T47D (cell line): Measurements from ENCODE around the gene NECAB2.
A peak's percentile ranks its signal among the peaks of the same experiment; 100 is the strongest.
"Not testable (repeated sequence)": the region's sequence is repeated elsewhere in the genome, so short reads cannot be mapped to it uniquely, and the experiment has no call there.

Source experiments
- DNase-seq, 2 experiments: peaks; one replicate each; pipeline versions ENCODE4 v3.0.0 to v3.0.0-alpha.2; 2011 to 2012; ENCODE audit warnings: low read depth in 1 of 2, low spot score in 1 of 2
- JUND ChIP-seq: IDR thresholded peaks from 2 replicates; pipeline ENCODE4 v1.6.1; 2012; ENCODE audit warnings: low read depth
- in situ Hi-C: cut with HindIII; loops from 2 replicates; pipeline ENCODE4 v1.10.0; 2016; ENCODE audit warnings: low sequenced_read_pairs, low pct_unique_long_range_greater_than_20kb

NECAB2 gene

DNA sequence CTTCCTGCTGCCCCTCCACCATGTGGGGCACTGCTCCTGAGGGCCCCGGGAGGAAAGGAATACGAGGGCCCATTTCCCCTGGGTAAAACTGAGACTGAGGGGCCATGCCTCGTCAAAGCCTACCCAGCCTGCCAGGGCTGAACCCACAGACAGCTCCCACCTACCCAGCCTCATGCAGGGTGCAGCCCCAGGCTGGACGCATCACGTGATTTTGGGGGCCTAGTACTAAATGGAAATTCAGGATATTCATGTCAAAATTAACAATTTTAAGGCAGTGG, 18.4 kb upstream of the NECAB2 start:
- TF ChIP-seq JUND = no peak
- in situ Hi-C loops = no loop called here

DNA sequence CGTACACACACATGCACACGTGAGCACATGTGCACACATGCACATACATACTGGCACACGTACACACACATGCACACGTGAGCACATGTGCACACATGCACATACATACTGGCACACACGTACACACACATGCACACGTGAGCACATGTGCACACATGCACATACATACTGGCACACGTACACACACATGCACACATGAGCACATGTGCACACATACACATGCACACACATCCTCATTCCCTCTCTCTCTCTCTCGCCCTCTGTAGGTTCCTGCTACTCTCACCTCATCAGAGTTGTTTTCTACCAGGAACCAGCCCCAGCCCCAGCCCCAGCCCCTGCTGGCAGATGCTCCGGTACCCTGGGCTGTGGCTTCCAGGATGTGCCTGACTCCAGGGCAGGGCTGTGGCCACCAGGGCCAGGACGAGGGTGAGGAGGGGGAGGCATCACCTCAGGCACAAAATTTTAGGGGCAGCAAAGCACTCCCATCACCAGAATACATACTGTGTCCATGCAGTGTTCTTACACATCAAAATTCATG, 17.1 kb upstream of the NECAB2 start:
- DNase-seq, in situ Hi-C loops: not testable (repeated sequence)

More for the DNA sequence above, 18.4 kb upstream of the NECAB2 start:
- no peak for DNase-seq

DNA sequence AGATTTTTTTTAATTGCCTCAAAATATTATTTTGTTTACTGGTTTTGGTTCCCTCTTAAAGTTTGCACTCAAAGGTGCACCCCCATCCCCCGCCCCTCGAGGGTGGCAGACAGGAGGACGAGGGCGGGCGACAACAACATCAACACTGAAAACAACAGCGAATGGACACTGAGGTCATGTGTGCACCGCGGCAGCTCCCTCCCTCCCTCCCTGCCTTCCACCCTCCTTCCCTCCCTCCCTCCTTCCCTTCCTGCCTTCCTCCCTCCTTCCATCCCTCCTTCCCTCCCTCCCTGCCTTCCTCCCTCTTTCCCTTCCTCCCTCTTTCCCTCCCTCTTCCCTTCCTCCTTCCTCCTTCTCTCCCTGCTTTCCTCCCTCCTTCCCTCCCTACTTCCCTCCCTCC, 16.5 kb upstream of the NECAB2 start:
- no peak for TF ChIP-seq JUND
- in situ Hi-C loops = no loop called here
- peak in 1 of 2 experiments; percentile 61 for DNase-seq

DNA sequence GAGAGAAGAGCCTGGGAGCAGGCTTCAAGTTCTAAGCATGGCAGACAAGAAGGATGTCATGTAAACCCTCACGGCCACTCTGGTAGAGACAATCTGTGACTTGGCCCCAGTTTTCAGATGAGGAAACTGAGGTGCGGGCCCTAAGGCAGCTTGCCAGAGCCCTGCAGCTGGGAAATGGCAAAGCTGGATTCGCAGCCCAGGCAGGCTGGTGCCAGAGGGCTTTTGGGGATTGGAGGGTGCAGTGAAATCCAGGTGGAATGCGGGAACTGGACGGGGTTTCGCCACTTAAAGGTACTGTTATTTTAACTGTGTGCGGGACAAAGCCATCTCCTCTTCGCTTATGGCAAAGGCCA, 15.5 kb upstream of the NECAB2 start:
- DNase-seq = peak in 1 of 2 experiments; percentile 93
- no peak for TF ChIP-seq JUND
- in situ Hi-C loops = no loop called here

GRCh38 chr16:83952940-83953795, 14.9 kb upstream of the NECAB2 start, which contains the start of gene OSGIN1:
TSS of gene OSGIN1 (plus strand) at chr16:83953240. CDS start at chr16:83957672, 4,432 bp downstream.
- peak; percentile 81 to 98 for DNase-seq
- no peak; the same call in 1 of the 2 replicates for TF ChIP-seq JUND
- in situ Hi-C loops = no loop called here

DNA sequence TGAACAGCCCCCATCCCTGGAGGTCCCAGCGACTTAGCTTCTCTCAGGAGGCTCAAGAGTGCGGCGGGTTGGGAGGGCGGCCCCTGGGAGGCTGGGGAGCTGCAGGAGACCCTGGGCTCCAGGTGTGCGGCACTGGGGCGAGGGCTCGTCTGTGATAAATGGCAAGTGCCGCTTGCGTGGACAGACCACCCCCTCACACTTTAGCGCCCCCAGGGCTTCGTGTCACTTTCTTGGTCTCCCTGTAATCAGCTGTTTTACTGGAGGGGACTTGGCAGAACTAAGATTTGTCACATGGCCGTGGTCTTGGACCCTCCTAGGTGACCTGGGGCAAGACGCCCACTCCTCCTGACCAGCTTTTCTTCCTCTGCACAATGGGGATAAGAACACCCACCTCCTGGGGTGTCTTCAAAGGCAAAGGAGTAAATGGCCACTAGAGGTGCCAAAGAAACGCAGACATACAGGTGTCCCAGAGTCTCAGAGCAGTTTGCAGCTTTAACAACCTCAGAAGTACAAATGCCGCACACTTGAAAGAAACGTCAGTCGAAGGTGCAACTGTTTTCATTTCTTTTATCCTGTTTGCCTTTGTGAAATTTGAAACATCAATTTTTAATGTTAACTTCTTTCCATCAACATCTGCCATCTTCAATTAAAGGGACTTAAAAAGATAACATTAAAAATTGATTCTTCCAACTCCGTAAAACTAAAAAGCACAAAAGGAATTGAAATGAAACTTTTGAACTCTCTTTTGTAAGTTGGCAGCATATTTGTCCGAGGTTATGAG, 14.1 kb upstream of the NECAB2 start:
- peak; percentile 79 to 92 for DNase-seq
- TF ChIP-seq JUND = no peak
- in situ Hi-C loops = no loop called here

GRCh38 chr16:83954577-83955016, 13.4 kb upstream of the NECAB2 start:
- in situ Hi-C loops = no loop called here
- peak in 1 of 2 experiments; percentile 92 for DNase-seq
- TF ChIP-seq JUND = 0 out of 2 replicates have a peak, but pooled peaks have one; percentile 27

- DNase-seq = peak in 1 of 2 experiments; percentile 67
- in situ Hi-C loops = no loop called here
- TF ChIP-seq JUND = no peak
Measured at GRCh38 chr16:83955218-83956130, 12.6 kb upstream of the NECAB2 start.

DNA sequence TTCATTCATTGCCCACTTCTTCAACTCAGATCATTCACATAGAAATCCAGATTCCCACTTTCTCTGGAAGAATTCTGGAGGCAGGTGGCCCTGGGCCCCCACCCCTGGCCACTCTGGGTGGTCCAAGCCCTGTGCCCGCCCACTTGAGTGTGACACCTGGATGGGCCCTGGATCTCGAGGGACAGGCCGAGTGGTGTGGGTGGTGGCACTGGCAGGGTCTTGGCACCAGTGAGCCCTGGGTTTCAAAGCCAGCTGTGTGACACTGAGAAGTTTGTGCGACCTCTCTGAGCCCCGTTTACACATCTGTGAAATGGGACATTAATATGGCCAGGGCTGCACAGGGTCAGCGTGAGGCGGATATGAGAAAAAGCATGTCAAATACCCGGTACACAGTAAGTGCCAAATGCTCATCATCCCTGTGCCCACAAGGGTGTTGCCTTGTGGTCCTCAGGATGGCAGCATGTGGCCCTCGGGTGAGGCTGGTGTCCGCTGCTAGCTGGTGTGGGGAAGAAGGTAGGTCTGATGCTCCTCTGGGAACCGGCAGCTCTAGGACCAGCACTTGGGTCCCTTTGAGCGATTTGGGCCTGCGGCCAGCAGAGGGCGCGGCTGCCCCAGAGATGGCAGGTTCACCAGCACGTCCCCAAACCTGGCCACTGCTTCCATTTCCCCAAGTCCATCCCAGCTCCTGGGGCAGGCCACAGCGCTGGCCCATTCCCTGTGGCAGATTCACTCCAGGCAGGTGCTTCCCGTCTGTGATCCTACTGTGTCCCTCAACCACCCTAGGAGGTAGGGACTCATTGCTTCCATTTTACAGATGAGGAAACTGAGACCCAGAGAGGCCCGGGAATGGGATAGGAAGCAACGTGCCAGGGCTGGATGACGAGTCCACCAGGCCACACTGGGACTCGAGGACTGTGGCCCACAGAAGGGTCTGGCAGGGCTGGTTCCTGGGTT, 11.4 kb upstream of the NECAB2 start:
- DNase-seq = peak; percentile 82 to 92
- TF ChIP-seq JUND = no peak
- in situ Hi-C loops = no loop called here

GRCh38 chr16:83957296-83957855, 10.7 kb upstream of the NECAB2 start:
- TF ChIP-seq JUND = no peak
- in situ Hi-C loops = no loop called here
- no peak for DNase-seq
